Hepatocyte (in vitro differentiated cells): ENCODE results near the gene NIM1K. TPM values are rescaled to one million over a fixed set of nuclear protein-coding genes. Genes with fewer than 3 reads are reported as not detected.
A peak's percentile ranks its signal among the peaks of the same experiment; 100 is the strongest.

Source experiments
- DNase-seq: peaks from one replicate; pipeline ENCODE4 v3.0.0-alpha.2; 2016; ENCODE audit warnings: low spot score
- H2AFZ ChIP-seq: fragments of 200-600 bp; sonication (generic); 2 replicates; pipeline ENCODE4 v1.6.0; 2016; ENCODE audit warnings: antibody characterized with exemption, mild to moderate bottlenecking
- H3K27ac ChIP-seq: fragments of 200-600 bp; sonication (generic); 2 replicates; pipeline ENCODE4 v1.5.1; 2016; ENCODE audit warnings: mild to moderate bottlenecking
- H3K27me3 ChIP-seq: fragments of 200-600 bp; sonication (generic); 2 replicates; pipeline ENCODE4 v1.6.1; 2016
- H3K36me3 ChIP-seq: fragments of 200-600 bp; sonication (generic); replicated peaks from 2 replicates; pipeline ENCODE4 v1.5.1; 2016; ENCODE audit warnings: low read depth; ENCODE audit not compliant: insufficient read depth
- H3K4me1 ChIP-seq: fragments of 200-600 bp; sonication (generic); 2 replicates; pipeline ENCODE4 v1.5.1; 2016; ENCODE audit warnings: mild to moderate bottlenecking, moderate library complexity; ENCODE audit not compliant: insufficient read depth
- H3K4me2 ChIP-seq: fragments of 200-600 bp; sonication (generic); 2 replicates; pipeline ENCODE4 v1.6.0; 2016
- H3K4me3 ChIP-seq: fragments of 200-600 bp; sonication (generic); 2 replicates; pipeline ENCODE4 v1.5.1; 2016; ENCODE audit warnings: mild to moderate bottlenecking
- H3K79me2 ChIP-seq: fragments of 200-600 bp; sonication (generic); 2 replicates; pipeline ENCODE4 v1.6.0; 2017; ENCODE audit warnings: mild to moderate bottlenecking
- H3K9me2 ChIP-seq: fragments of 200-600 bp; sonication (generic); replicated peaks from 2 replicates; pipeline ENCODE4 v1.6.0; 2017; ENCODE audit warnings: mild to moderate bottlenecking; ENCODE audit not compliant: insufficient read depth
- H3K9me3 ChIP-seq: fragments of 200-600 bp; sonication (generic); 2 replicates; pipeline ENCODE4 v1.5.1; 2016; ENCODE audit warnings: low read depth, mild to moderate bottlenecking
- H4K20me1 ChIP-seq: fragments of 200-600 bp; sonication (generic); 2 replicates; pipeline ENCODE4 v1.6.0; 2016; ENCODE audit warnings: mild to moderate bottlenecking; ENCODE audit not compliant: insufficient read depth, poor library complexity, severe bottlenecking
- CTCF ChIP-seq: fragments of 200-600 bp; sonication (generic); IDR thresholded peaks from 2 replicates; pipeline ENCODE4 v1.5.1; 2016; ENCODE audit warnings: antibody characterized with exemption, mild to moderate bottlenecking; ENCODE audit not compliant: poor library complexity
- EZH2 ChIP-seq: fragments of 200-600 bp; sonication (generic); IDR thresholded peaks from 2 replicates; pipeline ENCODE4 v1.6.1; 2016; ENCODE audit warnings: antibody characterized with exemption, mild to moderate bottlenecking, borderline replicate concordance
- EZH2phosphoT487 ChIP-seq: fragments of 200-600 bp; sonication (generic); IDR thresholded peaks from one replicate; pipeline ENCODE4 v1.6.1; 2018; ENCODE audit warnings: antibody characterized with exemption, mild to moderate bottlenecking, low read depth, moderate library complexity; ENCODE audit not compliant: unreplicated experiment, severe bottlenecking
- WGBS: methylation state at CpG from one replicate; pipeline ENCODE4 v1.1.6; 2016; ENCODE audit warnings: low lambda C conversion rate; ENCODE audit errors: missing lambda C conversion rate; 5-methylcytosine and 5-hydroxymethylcytosine counted together
- polyA plus RNA-seq: library from polyadenylated mRNA; unstranded; fragments of >200 nt; fragmentation: Nextera tagmentation; extraction: Ambion mirVana; gene quantifications from 2 replicates; pipeline ENCODE4 v1.2.1, GENCODE V29; 2016
- total RNA-seq: library from RNA; depleted of rRNA; stranded (reverse); fragments of >200 nt; gene quantifications from 2 replicates; pipeline ENCODE4 v1.2.3, GENCODE V29; 2014

Gene NIM1K
- total and polyA plus RNA-seq, 2 experiments from 2014 or later = not detected

DNA sequence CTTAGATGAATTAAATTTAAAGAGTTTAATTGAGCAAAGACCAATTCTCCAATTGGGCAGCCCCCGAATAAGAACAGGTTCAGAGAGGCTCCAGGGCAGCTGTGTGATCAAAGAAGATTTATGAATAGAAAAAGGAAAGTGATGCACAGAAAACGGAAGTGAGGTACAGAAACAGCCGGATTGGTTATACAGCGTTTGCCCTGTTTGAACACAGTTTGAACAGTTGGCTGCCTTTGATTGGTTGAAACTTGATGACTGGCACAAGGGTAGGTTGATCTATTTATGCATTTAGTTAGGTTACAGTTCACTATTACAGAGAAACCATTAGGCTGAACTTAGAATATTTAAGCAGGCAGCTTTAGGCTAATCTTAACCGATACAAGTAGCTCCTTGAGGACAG is 29.5 kb downstream of the NIM1K start:
- no peaks in the 10 kb centered on the region for H3K9me2 ChIP-seq
- no peak for TF ChIP-seq EZH2
- no peak for TF ChIP-seq CTCF
- TF ChIP-seq EZH2phosphoT487 = no peak
- H3K9me3 ChIP-seq = no peaks in the 10 kb centered on the region
- no peaks in the 10 kb centered on the region for H3K27me3 ChIP-seq
- no peak overlapping the region for H3K4me2 ChIP-seq
- H3K36me3 ChIP-seq = no peaks in the 10 kb centered on the region
- WGBS = 95% methylated on average over 5 of the region's 5 CpGs
- H2AFZ ChIP-seq = no peak overlapping the region
- H3K4me3 ChIP-seq = no peak overlapping the region
- H3K4me1 ChIP-seq = no peaks in the 10 kb centered on the region
- no peaks in the 10 kb centered on the region for H4K20me1 ChIP-seq
- no peak overlapping the region for H3K27ac ChIP-seq
- no peaks in the 10 kb centered on the region for H3K79me2 ChIP-seq
- no peak for DNase-seq

- H3K79me2 ChIP-seq = no peaks in the 10 kb centered on the region
- WGBS = 79% methylated on average over 2 of the region's 2 CpGs
- TF ChIP-seq EZH2phosphoT487 (no peak), EZH2 (no peak), CTCF (no peak)
- no peaks in the 10 kb centered on the region for H3K9me3 ChIP-seq
- no peak overlapping the region for H3K4me3 ChIP-seq
- H3K9me2 ChIP-seq = no peaks in the 10 kb centered on the region
- no peaks in the 10 kb centered on the region for H3K4me1 ChIP-seq
- DNase-seq = no peak
- H4K20me1 ChIP-seq = no peaks in the 10 kb centered on the region
- no peaks in the 10 kb centered on the region for H3K27me3 ChIP-seq
- H3K36me3 ChIP-seq = no peaks in the 10 kb centered on the region
- no peak overlapping the region for H3K4me2 ChIP-seq
- H3K27ac ChIP-seq = no peak overlapping the region
- no peak overlapping the region for H2AFZ ChIP-seq
Measured at GRCh38 chr5:43225649-43226245, 33.7 kb downstream of the NIM1K start.

DNA sequence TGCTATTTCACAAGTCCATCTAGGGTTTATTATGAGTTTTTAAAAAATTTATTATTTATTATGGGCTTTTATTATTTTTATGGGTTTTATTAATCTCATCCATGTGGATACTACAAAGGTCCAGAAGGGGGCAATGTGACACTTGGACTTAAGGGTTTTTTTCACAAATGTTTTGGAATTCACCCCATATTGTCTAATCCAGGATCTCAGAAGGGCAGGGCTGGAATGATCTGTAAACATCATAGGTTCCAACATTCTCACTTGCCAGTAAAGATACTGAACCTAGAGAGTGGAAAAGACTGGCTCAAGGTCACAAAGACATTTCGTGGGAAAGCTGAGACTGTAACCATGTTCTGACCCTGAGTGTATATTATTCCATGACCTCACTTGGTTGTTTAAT is 35.6 kb downstream of the NIM1K start:
- peak; percentile 37 for DNase-seq
- Histone ChIP-seq H4K20me1 (no peaks in the 10 kb centered on the region), H3K27me3 (no peaks in the 10 kb centered on the region), H3K36me3 (no peaks in the 10 kb centered on the region), H3K4me2 (no peak overlapping the region), H3K9me3 (no peaks in the 10 kb centered on the region), H2AFZ (no peak overlapping the region), H3K4me1 (no peaks in the 10 kb centered on the region), H3K79me2 (no peaks in the 10 kb centered on the region), H3K4me3 (no peak overlapping the region), H3K27ac (no peak overlapping the region), H3K9me2 (no peaks in the 10 kb centered on the region)
- TF ChIP-seq EZH2phosphoT487 (no peak), CTCF (peak; percentile 49), EZH2 (no peak)
- 59% methylated on average over 1 of the region's 1 CpG for WGBS
